ENCODE measurements around the gene MAPK11.

DNA sequence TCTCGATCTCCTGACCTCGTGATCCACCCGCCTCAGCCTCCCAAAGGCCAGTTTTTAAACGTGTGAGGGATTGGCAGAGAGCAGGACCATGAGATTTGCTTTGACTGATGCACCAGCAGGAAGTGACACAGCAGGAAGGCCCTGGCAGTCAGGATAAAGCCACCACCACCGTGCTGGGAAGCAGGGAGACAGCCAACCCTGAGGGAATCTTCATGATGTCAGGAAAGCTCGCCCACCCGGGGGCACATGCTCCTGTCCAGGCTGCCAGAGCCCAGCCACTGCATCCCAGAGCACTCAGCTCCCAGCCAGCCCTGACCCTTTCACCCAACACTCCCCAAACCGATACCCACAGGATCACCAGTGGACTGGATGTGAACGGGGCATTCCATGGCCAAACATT lies 31.4 kb downstream of the MAPK11 start:
- TF ChIP-seq CTCF (conservative IDR thresholded peaks at IDR 0.05), result no peak
- no peak for TF ChIP-seq ZFX (IDR thresholded peaks at IDR 0.05)
